Retinal pigment epithelial cell (primary cell): ENCODE measurements around the gene EVPL.

Experiments
- DNase-seq: peaks from one replicate; pipeline ENCODE4 v3.0.0-alpha.2; 2010; ENCODE audit warnings: low read depth
- H3K4me3 ChIP-seq: 2 replicates; pipeline ENCODE4 v1.5.1; 2011; ENCODE audit warnings: mild to moderate bottlenecking, low read length, control low read depth, moderate library complexity
- TF ChIP-seq, protein P1 (sequence below): conservative IDR thresholded peaks from 2 replicates; pipeline ENCODE4 v1.5.1; 2011; ENCODE audit warnings: low read depth, low read length, control low read depth, inconsistent platforms

Gene EVPL

DNA sequence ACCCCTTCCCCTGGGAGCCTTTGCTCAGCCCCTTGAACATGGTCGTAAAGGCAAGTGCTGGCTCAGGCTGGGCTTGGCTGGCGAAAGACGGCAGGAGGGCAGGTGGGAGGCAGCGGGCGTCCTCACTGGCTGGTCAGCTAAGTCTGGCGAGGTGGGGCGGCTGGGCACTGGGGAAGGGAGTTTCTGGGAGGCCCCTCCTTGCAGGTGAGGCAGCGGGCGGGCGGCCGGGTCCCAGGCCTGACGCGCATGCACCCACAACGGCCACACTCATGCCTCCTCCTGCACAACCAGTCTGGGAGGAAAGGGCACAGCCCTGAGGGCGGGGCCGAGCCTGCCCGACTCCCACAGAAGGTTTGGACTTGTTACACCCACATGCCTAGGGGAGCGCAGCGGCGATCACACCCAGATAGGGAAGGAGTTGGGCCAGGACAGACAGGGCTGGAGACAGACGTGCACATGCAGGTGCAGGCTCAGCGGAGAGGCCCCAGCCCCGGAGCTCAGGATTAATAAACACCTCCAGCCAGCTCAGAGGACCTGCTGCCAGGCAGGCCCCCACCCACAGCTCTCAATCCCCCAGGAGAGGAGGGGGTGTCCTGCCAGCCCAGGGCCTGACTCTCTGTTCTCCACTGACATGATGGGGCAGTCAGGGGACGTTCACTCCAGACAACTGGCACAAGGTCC, at the start of gene EVPL:
Gene EVPL, minus strand, starts transcription at position 148 of the 681 bp plus-strand sequence. Its CDS starts 108 bp downstream, at position 40.
- DNase-seq: no peak
- TF ChIP-seq, protein P1, sequence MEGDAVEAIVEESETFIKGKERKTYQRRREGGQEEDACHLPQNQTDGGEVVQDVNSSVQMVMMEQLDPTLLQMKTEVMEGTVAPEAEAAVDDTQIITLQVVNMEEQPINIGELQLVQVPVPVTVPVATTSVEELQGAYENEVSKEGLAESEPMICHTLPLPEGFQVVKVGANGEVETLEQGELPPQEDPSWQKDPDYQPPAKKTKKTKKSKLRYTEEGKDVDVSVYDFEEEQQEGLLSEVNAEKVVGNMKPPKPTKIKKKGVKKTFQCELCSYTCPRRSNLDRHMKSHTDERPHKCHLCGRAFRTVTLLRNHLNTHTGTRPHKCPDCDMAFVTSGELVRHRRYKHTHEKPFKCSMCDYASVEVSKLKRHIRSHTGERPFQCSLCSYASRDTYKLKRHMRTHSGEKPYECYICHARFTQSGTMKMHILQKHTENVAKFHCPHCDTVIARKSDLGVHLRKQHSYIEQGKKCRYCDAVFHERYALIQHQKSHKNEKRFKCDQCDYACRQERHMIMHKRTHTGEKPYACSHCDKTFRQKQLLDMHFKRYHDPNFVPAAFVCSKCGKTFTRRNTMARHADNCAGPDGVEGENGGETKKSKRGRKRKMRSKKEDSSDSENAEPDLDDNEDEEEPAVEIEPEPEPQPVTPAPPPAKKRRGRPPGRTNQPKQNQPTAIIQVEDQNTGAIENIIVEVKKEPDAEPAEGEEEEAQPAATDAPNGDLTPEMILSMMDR: no peak
- H3K4me3 ChIP-seq: no peak within 1 kb of the TSS

DNA sequence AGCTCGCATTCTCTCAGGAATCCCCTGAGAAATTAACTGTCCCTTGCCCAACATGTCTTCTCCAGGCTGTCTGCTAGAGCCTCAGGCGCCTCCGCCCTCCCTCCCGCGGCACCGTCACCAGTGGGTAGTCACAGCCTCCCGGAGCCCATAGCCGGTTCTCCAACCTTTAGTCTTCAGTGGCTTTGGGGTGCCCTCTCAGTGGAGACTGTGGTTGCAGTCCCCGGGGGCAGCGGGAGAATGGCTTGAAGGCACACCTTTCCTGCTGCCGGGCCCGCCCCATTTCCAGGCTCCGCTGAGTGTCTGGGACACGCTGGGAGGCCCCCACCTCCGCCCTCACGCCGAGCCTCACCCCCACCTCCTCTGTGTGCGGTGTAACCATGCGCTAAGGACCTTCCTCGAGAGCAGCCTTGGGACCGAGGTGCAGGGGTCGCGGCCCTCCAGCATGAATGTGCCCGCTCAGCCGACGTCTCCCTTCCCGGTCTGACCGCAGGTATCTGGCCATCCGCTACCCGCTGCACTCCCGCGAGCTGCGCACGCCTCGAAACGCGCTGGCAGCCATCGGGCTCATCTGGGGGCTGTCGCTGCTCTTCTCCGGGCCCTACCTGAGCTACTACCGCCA, 49.1 kb upstream of the EVPL start:
- no peak for DNase-seq

DNA sequence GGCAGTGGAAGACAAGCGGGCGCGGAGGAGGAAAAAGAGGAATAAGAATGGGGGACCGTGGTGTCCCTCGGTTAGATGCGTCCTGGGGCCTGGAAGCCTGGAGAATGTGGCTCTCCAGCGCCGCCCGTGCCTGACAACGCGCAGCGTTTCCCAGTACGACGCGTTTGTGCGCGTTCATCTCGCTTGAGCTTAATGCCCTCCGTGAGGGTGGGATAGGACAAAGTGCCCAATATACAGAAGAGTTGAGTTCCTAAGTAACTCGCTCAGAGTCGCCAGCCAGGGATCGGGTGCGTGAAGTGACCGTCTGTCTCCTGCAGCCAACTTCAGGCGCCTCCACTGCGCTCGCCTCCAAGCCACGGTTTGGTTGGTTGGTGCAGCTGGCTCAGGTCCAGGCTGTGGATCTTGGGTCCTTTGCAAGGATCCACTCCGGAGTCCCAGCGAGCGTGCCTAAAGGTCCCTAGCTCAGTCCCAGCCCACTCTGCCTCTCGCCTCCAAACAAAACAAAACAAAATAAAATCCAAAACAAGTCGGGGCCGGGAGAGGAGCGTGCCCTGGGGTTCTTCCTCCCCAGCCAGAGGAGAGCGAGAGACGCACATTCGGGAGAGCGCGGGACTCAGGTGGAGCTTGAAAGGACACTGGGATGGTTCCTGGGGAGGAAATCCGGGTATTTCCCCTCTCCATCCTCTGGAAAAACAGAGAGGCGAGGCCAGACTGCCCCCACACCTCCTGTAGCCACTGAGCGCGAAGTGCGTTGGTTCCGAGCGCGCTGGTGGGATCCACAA, 48.4 kb upstream of the EVPL start:
- no peak overlapping the region for H3K4me3 ChIP-seq
- TF ChIP-seq, protein P1: peak; percentile 22
- DNase-seq: no peak

More for the DNA sequence above, 49.1 kb upstream of the EVPL start:
- TF ChIP-seq, protein P1: no peak
- H3K4me3 ChIP-seq: no peak overlapping the region

DNA sequence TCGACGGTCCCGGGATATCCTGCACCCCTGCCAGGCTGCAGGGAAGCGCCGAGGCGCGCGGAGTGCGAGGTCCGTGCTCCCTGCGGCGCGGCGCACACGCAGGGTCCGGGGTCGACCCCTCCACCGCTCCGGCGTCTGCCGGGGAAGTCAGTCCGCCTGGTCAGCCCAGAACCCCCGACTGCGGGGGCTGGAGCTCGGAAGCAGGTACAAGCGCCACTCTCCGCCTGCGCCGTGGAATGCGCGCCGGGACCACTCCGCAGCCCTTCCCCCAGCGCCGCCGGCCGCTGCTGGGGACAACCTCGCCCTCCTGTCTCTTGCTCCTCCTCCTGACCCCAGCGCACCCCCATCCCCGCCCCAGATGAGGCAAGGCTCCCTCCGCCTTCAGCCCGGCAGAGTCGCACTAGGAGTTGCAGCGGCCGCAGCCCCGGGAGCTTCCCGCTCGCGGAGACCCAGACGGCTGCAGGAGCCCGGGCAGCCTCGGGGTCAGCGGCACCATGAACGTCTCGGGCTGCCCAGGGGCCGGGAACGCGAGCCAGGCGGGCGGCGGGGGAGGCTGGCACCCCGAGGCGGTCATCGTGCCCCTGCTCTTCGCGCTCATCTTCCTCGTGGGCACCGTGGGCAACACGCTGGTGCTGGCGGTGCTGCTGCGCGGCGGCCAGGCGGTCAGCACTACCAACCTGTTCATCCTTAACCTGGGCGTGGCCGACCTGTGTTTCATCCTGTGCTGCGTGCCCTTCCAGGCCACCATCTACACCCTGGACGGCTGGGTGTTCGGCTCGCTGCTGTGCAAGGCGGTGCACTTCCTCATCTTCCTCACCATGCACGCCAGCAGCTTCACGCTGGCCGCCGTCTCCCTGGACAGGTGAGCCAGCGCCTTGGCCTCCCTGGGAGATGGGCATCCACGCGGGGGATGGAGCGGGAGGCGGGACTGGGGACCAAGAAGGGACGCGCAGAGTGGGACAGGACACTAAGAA, 47.6 kb upstream of the EVPL start, which contains the start of gene GALR2:
Gene GALR2, plus strand, starts transcription at position 392 of the 974 bp plus-strand sequence. Its CDS starts 103 bp downstream, at position 495.
- TF ChIP-seq, protein P1: no peak
- no peak within 1 kb of the TSS for H3K4me3 ChIP-seq
- DNase-seq: no peak

DNA sequence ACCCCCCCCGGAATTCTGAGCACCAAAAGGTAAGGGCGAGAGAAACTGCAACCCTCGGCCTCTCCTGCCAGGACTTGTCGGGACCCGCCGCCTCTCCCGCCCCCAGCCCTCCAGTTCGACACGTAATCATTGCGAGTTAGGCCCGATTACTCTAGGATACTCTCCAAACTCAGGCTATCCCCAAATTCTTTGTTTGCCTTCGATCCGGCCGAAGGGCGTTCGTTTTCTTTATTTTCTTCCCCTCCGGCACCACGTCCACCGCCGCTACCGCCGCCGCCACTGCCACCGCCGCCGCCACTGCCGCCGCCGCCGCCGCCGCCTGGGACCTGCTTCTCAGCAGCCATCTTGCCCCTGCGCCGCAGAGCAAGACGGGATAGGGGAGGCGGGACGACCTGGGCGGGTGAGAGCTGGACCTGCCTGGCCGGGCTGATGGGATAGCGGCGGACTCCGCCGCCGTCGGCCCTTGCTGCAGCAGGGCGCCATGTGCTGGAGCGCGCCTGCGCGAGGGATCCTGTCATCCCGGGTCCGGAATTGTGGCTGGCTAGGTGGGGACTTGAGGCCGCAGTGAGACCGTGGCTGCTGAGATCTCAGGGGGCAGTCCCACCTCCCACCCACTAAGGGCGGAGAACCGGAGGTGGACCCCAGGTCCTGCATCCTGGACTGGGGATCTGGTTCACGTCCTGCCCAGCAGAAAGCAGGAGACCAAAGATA, 45.2 kb upstream of the EVPL start, which contains the start of gene SRP68:
Gene SRP68, minus strand, starts transcription at position 370 of the 711 bp plus-strand sequence. Its CDS starts 26 bp downstream, at position 344.
- H3K4me3 ChIP-seq: peak within 1 kb of the TSS; percentile 96
- TF ChIP-seq, protein P1: no peak
- peak; percentile 81 for DNase-seq

DNA sequence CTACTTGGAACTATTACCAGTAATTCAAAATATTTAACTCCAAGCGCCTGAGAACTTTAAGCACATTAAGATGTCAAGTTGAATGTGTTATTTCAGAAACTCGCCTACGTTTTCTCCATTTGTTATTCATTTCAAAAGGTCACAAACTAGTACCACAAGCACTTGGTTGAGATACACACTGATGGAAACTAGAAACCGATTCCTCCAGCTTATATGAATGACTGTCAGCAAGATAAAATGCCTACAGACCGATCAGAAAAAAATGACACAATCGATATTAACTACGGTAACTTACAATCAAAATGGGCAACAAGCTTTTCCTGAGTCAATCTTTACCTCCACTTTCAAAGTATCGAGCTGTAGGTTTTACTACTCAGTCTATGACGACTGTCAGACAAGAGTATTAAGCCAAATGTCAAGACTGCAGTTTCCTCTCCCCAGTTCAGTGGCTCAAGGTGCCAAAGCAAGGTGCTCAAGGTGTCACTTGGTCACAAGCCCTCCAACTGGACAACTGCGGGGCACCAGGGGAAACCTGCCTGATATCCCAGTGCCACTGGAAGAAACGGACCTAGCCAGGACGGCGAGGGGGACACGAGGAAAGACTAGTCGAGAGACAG, 44.5 kb upstream of the EVPL start:
- DNase-seq: no peak
- H3K4me3 ChIP-seq: peak overlapping the region; percentile 96
- TF ChIP-seq, protein P1: no peak
